HG02981 (cell line): ENCODE data around the gene PRKCG.

ENCODE experiments used
- ATAC-seq: cut with Tn5 transposase; IDR thresholded peaks from one replicate; pipeline ENCODE4 v1.9.1; 2021; ENCODE audit warnings: mild to moderate bottlenecking, moderate library complexity; ENCODE audit not compliant: unreplicated experiment

The PRKCG gene

DNA sequence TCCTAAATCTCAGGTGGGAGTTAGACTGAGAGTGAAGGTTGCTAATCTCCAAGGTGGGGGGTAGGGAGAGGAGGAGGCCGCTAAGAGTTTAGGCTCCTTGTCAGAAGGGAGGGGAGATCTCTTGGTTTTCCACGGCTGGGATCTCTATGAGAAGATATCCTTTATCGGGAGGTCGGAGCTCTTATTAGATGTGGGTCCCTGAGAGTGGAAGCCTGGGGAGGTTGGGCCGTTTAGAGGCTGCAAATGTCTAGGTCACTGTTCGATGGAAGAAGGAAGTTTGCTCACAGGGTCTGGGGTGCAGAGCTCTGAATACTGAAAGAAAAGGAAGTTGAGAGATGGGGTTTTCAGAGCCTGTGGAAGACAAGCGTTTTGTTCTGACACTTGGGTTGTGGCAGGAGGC, 10.5 kb upstream of the PRKCG start:
- ATAC-seq: no peak

DNA sequence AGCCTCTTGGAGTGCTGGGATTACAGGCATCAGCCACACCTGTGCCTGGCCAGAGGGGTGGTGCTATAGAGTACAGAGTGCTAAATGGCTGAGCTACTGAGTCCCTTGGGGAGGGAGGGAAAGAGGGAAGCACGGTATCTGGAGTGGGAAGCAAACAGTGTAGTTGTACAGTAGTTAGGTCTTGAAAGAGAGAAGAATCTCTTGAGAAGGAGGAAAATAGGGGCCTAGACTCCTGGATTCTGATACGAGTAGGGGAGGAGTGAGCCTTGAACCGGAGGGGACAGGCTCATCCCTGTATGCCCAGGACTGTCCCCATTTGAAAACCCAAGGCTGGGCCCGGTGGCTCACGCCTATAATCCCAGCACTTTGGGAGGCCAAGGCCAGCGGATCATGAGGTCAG, 9.2 kb upstream of the PRKCG start:
- no peak for ATAC-seq

DNA sequence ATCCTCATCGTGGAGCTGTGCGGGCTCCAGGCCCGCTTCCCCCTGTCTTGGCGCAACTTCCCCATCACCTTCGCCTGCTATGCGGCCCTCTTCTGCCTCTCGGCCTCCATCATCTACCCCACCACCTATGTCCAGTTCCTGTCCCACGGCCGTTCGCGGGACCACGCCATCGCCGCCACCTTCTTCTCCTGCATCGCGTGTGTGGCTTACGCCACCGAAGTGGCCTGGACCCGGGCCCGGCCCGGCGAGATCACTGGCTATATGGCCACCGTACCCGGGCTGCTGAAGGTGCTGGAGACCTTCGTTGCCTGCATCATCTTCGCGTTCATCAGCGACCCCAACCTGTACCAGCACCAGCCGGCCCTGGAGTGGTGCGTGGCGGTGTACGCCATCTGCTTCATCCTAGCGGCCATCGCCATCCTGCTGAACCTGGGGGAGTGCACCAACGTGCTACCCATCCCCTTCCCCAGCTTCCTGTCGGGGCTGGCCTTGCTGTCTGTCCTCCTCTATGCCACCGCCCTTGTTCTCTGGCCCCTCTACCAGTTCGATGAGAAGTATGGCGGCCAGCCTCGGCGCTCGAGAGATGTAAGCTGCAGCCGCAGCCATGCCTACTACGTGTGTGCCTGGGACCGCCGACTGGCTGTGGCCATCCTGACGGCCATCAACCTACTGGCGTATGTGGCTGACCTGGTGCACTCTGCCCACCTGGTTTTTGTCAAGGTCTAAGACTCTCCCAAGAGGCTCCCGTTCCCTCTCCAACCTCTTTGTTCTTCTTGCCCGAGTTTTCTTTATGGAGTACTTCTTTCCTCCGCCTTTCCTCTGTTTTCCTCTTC, 8.0 kb upstream of the PRKCG start:
- no peak for ATAC-seq

DNA sequence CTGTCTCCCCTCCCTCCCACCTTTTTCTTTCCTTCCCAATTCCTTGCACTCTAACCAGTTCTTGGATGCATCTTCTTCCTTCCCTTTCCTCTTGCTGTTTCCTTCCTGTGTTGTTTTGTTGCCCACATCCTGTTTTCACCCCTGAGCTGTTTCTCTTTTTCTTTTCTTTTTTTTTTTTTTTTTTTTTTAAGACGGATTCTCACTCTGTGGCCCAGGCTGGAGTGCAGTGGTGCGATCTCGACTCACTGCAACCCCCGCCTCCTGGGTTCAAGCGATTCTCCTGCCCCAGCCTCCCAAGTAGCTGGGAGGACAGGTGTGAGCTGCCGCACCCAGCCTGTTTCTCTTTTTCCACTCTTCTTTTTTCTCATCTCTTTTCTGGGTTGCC, 7.4 kb upstream of the PRKCG start:
- ATAC-seq: no peak

DNA sequence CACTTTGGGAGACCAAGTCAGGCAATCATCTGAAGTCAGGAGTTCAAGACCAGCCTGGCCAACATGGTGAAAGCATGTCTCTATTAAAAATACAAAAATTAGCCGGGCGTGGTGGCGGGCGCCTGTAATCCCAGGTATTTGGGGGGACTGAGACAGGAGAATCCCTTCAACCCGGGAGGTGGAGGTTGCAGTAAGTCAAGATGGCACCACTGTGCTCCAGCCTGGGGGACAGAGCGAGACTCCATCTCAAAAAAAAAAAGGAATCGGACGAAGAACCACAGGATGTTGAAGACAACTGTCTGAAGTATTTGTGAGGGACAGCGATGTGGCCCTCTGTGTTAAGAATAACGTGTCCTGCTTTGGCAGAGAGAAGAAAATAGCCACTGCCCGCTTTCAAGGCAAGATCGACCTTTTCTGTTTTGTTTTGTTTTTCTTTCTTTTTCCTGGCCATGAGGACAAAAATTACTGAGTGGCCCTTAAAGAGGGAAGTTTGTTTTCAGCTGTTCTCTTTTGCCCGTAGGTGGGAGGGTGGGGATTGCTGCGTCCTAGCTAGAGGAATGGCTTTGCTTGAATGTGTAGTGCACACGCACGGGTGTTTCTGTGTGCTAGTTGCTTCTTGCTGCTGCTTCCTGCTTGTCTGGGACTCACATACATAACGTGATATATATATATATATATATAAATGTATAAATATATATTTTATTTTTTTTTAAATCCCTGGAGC, 6.2 kb upstream of the PRKCG start:
- no peak for ATAC-seq

DNA sequence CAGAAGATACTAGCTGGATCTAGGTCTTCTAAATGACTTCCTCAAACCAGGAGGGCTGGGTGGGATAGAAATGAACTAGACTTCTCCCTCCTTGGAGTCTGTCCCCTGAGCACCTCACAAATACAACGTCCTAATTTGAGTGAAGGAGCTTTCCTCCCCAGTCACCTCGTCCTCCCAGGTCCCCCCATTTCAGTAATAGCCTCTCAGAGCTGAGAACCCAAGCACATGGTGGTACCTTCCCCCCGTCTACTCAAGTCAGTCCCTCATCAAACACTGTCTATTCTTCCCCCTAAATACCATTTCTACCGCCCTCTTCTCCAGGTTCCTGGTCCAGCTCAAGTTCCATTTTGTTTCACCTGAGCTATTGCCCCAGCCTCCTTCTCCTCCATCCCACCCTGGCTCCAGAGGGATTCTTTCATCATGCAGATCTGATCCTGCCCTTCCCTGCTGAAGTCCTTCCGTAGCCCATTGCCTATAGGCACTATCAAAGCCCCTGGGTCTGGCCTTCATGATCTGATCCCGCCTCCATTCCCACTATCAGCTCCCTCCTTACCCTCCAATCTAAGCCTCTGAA, 5.3 kb upstream of the PRKCG start:
- ATAC-seq: no peak

DNA sequence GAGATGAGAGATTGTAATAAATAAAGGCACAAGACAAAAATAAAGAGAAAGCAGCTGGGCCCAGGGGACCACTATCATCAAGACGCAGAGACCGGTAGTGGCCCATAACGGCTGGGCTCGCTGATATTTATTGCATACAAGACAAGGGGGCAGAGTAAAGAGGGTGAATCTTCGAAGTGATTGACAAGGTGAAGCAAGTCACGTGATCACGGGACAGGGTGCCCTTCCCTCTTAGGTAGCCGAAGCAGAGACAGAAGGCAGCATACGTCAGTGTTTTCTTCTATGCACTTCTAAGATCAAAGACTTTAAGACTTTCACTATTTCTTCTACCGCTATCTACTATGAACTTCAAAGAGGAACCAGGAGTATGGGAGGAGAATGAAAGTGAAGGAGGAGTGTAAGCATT, 4.6 kb upstream of the PRKCG start:
- ATAC-seq: no peak

DNA sequence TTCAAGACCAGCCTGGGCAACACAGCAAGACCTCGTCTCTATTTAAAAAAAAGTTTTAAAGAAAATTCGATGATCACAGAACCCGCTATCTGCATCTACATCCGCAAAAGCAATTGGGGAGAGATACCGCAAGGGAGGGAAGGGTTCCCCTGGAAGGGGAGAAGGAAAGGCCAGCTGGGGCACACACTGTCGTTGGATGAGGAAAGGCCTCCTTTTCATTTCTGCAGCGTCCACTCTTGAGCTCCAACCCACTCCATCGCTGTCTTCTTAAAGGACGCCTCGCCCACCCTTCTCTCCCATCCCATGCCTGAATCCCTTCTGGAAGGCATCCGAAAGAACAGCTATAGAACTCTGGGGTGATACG, 3.2 kb upstream of the PRKCG start:
- ATAC-seq: no peak

DNA sequence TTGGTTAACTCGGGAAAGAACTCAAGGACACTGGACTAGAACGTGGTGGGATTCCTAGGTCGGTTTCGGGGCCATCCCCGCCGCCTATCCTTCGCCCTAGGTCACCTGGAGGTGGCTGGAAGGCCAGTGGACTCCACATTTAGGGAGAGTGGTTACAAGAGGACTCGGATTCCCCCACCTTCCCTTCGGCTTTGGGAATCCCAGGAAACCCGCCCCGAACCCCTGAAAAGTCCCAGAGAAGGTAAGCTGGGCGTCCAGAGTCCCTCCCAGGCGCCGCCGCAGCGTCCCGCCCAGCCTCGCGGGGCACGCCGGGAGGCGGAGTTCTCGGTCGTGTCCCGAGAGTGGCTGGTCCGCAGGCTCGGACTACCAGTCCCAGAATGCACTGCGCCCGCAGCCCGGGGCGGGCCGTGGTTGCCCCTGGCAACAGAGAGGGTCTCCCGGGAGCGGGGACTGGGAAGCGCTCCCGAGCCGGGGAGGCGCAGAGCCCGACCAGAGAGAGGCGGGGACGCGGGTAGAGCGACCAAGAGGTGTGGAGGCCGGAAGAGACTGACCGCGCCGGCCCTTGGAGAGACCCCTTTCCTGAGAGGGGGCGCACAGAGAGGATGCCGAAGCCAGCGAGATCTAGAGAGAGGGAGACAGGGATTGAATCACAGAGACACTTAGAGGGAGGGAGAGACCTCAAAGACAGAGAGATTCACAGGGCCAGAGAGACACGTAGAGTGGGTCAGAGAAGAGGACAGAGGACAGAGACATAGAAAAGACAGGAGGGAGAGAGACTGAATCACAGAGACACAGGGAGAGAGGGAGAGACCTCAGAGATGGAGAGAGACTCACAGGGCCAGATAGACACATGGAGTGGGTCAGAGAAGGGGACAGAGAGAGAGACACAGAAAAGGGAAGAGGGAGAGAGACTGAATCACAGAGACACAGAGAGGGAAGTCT, 2.6 kb upstream of the PRKCG start:
- ATAC-seq: peak; percentile 89

DNA sequence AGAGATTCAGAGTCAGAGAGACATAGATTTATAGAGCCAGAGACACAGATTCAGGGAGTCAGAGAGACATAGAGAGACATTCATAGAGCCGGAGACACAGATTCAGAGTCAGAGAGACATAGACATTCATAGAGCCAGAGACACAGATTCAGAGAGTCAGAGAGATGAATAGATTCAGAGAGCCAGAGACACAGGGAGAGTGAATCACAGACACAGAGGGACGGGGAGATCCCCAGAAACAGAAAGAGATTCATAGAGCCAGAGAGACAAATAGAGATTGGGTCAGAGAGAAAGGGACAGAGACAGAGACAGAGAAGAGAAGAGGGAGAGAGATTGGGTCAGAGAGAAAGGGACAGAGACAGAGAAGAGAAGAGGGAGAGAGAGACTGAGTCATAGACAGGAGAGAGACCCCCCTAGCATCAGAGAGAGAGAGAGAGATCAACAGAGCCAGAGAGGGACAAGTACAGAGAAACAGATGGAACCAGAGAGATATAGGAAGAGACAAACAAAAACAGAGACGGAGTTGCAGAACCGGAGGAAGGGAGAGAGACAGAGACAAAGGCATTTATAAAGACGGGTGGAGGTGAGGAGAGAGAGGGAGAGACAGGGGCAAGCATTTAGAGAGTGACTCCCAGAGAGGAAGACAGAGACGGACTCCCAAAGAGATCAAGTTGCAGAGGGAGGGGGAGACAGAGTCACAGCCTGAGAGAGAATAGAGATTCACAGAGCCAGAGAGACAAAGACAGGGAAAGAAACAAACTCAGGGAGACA, 1.1 kb upstream of the PRKCG start:
- no peak for ATAC-seq

DNA sequence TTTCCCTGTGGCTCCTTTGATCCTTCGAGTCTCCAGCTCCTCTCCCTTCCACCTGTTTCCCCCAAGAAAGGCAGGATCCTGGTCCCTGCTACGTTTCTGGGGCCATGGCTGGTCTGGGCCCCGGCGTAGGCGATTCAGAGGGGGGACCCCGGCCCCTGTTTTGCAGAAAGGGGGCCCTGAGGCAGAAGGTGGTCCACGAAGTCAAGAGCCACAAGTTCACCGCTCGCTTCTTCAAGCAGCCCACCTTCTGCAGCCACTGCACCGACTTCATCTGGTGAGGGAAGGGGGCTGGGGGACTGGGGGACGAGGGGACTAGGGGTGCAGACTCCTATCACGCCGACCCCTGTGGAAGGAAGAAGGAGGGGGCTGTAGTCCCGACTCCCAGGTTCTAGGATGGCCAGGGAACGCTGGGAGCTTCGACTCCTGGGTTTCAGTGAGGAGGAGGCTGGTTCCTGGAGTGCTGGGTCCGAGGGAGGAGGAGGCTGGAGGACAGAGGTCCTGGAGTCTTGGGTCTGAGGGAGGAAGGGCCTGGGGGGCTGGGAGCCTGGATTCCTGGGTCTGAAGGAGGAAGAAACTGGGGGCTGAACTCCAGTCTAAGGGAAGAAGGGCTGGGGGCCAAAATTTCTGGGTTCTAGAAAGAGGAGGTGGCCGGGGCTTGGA, 524 bp downstream of the PRKCG start:
- no peak for ATAC-seq

DNA sequence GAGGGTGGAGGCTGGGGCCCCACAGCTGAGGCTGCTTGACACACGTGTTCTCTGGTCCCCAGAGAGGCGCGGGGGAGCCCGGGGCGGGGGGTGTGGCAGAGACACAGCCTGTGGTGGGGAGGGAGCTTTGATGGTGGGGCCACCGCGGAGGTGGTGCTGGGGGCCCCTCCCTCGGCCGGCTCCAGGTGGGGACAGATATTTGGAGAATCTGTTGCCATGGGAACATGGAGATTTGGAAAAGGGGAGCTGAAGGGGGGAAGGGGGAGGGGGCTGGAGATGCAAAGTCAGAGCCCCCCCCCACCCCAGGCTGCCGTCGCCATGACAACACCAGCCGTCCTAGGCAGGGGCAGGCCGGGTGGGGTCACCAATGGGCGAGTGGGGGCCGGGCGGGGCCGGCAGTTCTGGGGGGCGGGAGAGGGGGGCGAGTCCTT, 1.2 kb downstream of the PRKCG start:
- no peak for ATAC-seq

DNA sequence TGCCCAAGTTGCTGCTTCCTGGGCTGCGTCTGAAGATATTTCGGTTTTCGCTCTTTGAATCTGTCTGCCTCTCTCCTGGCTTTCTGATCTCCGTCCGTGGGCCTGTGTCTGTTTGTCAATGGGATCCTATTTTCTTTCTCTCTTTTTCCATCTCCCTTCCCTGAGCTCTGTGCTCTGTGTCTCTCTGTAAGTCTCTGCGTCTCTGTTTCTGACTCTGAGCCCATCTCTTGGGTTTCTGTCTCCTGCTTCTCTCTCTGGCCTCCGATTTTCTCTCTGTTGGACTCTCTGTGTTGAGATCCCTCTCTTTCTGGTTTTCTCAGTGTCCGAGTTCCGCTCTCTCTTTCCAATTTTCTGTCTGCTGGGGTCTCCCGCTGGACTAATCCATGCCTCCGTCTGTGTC, 1.7 kb downstream of the PRKCG start:
- ATAC-seq: no peak

DNA sequence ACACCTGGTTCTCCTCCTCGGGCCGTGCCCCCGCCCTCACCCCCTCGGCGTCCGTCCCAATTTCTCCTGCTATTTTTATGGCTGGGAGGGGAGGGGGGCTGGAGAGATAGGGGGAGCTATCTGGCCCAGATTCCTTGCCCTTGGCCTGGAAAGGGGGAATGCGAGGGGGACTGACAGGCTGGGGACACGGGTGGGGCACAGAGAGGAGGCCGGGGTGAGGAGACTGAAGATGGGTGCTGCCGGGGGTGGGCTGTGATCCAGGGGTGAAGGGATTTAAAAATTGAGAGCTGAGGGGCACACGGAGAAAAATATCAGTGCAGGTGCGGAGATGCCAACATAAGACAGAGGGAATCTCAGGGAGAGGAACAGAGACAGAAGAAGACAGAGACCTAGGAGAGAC, 2.3 kb downstream of the PRKCG start:
- no peak for ATAC-seq

DNA sequence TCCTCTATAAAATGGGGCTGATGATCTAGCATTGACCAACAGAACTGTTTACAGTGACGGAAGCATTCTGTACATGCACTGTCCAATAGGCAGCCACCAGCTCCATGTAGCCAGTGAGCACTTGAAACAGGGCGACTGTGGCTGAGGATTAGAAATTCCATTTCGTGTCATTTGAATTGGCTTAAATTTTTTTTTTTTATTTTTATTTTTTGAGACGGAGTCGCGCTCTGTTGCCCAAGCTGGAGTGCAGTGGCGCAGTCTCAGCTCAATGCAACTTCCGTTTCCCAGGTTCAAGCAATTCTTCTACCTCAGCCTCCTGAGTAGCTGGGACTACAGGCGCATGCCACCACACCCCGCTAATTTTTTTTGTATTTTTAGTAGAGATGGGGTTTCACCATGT, 3.0 kb downstream of the PRKCG start:
- ATAC-seq: no peak

DNA sequence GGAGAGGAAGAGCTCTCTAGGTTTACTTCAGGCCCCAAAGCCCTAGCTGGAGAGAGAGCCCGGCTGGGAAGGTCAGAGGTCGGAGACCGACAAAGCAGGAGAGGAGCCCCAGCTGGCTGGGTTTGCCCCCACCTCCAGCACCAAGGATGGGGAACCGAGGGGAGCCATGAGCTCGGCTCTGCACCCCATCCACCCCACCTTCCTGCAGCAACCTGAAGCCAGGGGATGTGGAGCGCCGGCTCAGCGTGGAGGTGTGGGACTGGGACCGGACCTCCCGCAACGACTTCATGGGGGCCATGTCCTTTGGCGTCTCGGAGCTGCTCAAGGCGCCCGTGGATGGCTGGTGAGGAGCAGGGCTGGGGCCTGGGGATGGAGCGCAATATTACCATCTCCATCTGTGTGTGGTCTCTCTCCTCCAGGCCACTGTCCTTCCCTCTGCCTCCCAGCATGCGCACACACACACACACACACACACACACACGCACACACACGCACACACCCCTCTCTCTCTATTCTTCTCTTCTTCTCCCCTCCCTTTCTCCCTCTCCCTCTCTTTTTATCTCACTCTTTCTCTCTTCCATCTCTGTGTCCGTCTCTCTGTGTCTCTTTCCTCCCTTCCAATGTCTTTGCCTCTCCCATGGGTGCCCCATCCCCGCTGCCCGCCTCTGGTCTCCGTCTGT, 10.4 kb downstream of the PRKCG start:
- ATAC-seq: no peak

DNA sequence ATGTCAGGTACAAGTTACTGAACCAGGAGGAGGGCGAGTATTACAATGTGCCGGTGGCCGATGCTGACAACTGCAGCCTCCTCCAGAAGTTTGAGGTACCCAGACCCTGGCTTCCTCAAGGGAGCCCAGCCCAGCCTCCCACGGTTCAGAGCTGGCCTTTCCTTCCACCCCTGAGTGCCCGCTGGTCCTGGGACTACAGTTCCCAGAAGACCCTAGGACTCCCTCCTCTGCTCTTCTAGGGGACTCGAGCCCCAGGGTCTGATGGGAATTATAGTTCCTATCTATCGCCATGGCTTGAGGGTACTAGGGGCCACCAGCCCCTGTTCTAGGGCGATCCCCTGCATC, 11.0 kb downstream of the PRKCG start:
- ATAC-seq: no peak

DNA sequence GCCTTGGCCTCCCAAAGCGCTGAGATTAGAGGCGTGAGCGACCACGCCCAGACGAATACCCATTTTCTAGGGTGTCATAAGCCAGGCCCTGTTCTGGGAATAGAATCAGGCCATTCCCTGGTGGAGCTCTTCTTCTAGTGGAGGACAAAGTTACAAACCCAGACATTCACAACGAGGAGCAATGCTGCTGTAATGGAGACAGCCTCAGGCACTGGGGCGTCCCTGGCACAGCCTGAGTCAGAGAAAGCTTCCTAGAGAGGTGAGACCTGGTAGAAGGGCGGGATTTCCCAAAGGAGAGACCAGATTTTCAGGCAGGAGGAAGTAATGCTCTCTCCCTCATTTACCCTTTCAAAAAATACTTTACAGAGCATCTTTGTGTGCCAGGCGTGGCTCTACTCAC, 12.7 kb downstream of the PRKCG start:
- no peak for ATAC-seq

DNA sequence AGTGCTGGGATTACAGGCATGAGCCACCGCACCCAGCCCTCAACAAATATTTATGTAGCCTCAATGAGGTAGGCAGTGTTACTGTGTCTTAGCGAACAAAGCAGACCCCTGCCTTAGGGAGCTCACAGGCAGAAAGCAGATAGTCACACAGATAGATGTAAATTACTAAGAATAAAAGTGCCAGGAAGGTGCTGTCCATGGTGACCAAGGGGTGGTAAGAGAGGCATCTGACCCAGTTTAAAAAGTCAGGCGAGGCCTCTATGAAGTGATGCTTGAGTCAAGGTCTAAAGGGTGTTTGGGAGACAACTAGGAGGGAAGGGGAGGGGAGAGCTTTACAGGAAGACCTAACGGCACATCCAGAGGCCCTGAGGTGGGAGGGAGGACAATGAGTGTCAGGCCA, 14.7 kb downstream of the PRKCG start:
- no peak for ATAC-seq
